Rectal smooth muscle tissue (tissue), 1 donor: Measurements from ENCODE around the gene HLA-DMA.

ENCODE experiments used
- H3K27ac ChIP-seq: one replicate; pipeline ENCODE4 v1.7.0; 2013; ENCODE audit warnings: low read depth, low read length, inconsistent platforms
- H3K27me3 ChIP-seq: one replicate; pipeline ENCODE4 v1.7.0; 2013; ENCODE audit warnings: low read length; ENCODE audit not compliant: control insufficient read depth, insufficient read depth
- H3K36me3 ChIP-seq: one replicate; pipeline ENCODE4 v1.7.0; 2013; ENCODE audit warnings: low read length; ENCODE audit not compliant: control insufficient read depth, insufficient read depth
- H3K4me1 ChIP-seq: one replicate; pipeline ENCODE4 v1.7.0; 2013; ENCODE audit warnings: low read length; ENCODE audit not compliant: control insufficient read depth, insufficient read depth
- H3K4me3 ChIP-seq: one replicate; pipeline ENCODE4 v1.7.0; 2013; ENCODE audit warnings: low read length
- H3K9ac ChIP-seq: one replicate; pipeline ENCODE4 v1.7.0; 2013; ENCODE audit warnings: low read length

Gene HLA-DMA

GRCh38 chr6:32962213-32962826, 9.4 kb upstream of the HLA-DMA start:
- Histone ChIP-seq H3K4me1 (peaks cover 4% of the 10 kb centered on the region), H3K9ac (no peak overlapping the region), H3K4me3 (no peak overlapping the region), H3K27ac (no peak overlapping the region), H3K36me3 (no peaks in the 10 kb centered on the region), H3K27me3 (no peaks in the 10 kb centered on the region)

DNA sequence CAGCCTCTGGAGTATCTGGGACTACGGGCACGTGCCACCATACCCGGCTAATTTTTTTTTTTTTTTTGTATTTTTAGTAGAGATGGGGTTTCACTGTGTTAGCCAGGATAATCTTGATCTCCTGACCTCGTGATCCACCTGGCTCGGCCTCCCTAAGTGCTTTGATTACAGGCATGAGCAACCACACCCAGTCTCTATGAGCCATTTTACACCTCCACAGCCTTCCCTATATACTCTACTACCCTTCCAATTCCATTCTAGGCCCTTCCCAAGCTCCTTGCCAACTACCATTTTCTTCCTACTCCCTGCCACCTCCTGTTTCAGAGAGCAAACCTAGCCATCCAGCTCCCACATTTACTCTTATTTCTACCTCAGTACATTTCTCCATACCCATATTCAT, 7.7 kb upstream of the HLA-DMA start:
- Histone ChIP-seq H3K4me3 (no peak overlapping the region), H3K27ac (no peak overlapping the region), H3K27me3 (no peaks in the 10 kb centered on the region), H3K9ac (no peak overlapping the region), H3K4me1 (no peaks in the 10 kb centered on the region), H3K36me3 (no peaks in the 10 kb centered on the region)

DNA sequence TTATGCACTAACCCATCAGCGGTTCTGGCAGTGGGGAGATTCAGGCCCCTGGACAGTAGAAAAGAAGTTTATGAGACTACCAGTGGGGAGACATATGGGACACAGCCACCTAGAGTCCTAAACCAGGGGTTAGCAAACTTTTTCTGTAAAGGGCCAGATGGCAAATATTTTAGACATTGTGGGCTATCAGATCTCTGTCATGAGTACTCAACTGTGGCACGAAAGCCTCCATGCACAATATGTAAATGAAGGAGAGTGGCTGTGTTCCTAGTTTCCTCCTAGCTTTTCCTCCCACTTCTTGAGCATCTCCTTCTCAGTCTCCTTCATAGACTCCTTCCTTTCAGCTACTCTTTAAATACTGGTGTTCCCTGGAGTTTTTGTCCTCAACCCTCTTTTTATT, 3.3 kb upstream of the HLA-DMA start:
- H3K4me1 ChIP-seq, result peaks cover 6% of the 10 kb centered on the region
- no peak overlapping the region for H3K4me3 ChIP-seq
- H3K9ac ChIP-seq, result no peak overlapping the region
- no peak overlapping the region for H3K27ac ChIP-seq
- no peaks in the 10 kb centered on the region for H3K27me3 ChIP-seq
- H3K36me3 ChIP-seq, result no peaks in the 10 kb centered on the region

GRCh38 chr6:32954986-32955802, 2.3 kb upstream of the HLA-DMA start:
- Histone ChIP-seq H3K36me3 (no peaks in the 10 kb centered on the region), H3K4me3 (no peak overlapping the region), H3K4me1 (peaks cover 6% of the 10 kb centered on the region), H3K27me3 (no peaks in the 10 kb centered on the region), H3K27ac (no peak overlapping the region), H3K9ac (no peak overlapping the region)

GRCh38 chr6:32954267-32954666, 1.4 kb upstream of the HLA-DMA start:
- Histone ChIP-seq H3K4me3 (no peak overlapping the region), H3K36me3 (no peaks in the 10 kb centered on the region), H3K27me3 (no peaks in the 10 kb centered on the region), H3K4me1 (peaks cover 6% of the 10 kb centered on the region), H3K9ac (no peak overlapping the region), H3K27ac (no peak overlapping the region)

DNA sequence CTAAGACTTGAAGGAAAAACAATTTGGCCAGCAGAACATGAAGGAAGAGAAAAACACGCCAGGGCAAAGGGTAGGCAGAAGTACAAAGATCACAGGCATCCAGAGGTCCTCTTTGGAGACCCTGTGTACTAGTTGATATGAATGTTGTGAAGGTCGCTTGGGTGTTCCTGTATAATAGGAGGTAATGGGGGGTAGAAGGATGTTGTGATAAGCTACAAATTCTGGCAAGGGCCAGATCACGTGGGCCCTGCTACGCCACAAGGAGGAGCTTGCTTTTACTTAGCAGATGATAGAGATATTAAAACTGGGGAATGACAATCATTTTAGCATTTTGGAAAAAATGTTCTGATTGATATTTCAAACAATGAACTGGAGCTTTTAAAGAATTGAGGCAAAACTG, 878 bp upstream of the HLA-DMA start:
- H3K4me1 ChIP-seq, result peaks cover 6% of the 10 kb centered on the region
- no peaks in the 10 kb centered on the region for H3K36me3 ChIP-seq
- H3K27ac ChIP-seq, result no peak overlapping the region

DNA sequence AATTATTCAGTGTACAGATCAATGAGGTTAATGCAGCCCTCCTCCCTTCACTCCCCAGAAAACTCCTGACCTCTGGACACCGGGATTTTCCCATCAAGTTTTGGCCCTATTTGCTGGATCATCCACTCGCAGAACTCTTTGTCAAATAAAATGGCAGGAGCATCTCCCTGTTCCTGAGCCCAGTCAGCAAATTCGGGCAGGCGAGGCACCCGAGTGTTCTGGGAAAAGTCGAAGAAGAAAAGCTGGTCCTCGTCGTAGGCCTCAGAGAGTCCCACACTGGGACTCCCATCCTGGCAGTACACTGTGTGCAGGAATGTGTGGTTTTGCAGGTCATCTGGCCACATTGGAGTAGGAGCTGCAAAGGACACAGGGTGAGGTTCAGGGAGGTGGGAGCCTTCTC, 2.4 kb downstream of the HLA-DMA start:
- Histone ChIP-seq H3K4me3 (no peak overlapping the region), H3K4me1 (peaks cover 6% of the 10 kb centered on the region), H3K36me3 (no peaks in the 10 kb centered on the region), H3K9ac (no peak overlapping the region), H3K27ac (no peak overlapping the region), H3K27me3 (no peaks in the 10 kb centered on the region)

More for the DNA sequence above, 878 bp upstream of the HLA-DMA start:
- no peak overlapping the region for H3K9ac ChIP-seq
- no peaks in the 10 kb centered on the region for H3K27me3 ChIP-seq
- H3K4me3 ChIP-seq, result no peak overlapping the region

GRCh38 chr6:32950010-32950409, 2.9 kb downstream of the HLA-DMA start:
- H3K36me3 ChIP-seq, result no peaks in the 10 kb centered on the region
- H3K27me3 ChIP-seq, result no peaks in the 10 kb centered on the region
- H3K4me3 ChIP-seq, result no peak overlapping the region
- H3K9ac ChIP-seq, result no peak overlapping the region
- no peak overlapping the region for H3K27ac ChIP-seq
- H3K4me1 ChIP-seq, result peaks cover 6% of the 10 kb centered on the region

DNA sequence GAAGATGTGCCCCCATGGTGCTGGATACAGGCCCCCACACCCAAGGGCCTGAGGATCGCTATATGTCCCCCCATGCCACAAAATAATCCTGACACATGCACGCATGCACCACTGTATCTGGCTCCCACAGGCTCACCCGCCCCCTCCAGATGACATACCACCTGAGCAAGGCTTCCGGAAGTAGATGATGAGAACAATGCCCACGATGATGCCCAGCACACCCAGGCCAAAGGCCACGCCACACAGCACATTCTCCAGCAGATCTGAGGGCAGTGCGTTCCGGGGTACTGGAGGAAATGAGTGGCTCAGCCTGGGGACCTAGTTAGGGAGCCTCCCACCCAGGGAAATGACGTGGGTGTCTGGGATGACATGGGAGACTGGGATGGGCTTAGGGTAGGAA, 3.8 kb downstream of the HLA-DMA start:
- H3K9ac ChIP-seq, result no peak overlapping the region
- no peaks in the 10 kb centered on the region for H3K36me3 ChIP-seq
- no peak overlapping the region for H3K4me3 ChIP-seq
- no peak overlapping the region for H3K27ac ChIP-seq
- H3K27me3 ChIP-seq, result no peaks in the 10 kb centered on the region
- H3K4me1 ChIP-seq, result peaks cover 6% of the 10 kb centered on the region

DNA sequence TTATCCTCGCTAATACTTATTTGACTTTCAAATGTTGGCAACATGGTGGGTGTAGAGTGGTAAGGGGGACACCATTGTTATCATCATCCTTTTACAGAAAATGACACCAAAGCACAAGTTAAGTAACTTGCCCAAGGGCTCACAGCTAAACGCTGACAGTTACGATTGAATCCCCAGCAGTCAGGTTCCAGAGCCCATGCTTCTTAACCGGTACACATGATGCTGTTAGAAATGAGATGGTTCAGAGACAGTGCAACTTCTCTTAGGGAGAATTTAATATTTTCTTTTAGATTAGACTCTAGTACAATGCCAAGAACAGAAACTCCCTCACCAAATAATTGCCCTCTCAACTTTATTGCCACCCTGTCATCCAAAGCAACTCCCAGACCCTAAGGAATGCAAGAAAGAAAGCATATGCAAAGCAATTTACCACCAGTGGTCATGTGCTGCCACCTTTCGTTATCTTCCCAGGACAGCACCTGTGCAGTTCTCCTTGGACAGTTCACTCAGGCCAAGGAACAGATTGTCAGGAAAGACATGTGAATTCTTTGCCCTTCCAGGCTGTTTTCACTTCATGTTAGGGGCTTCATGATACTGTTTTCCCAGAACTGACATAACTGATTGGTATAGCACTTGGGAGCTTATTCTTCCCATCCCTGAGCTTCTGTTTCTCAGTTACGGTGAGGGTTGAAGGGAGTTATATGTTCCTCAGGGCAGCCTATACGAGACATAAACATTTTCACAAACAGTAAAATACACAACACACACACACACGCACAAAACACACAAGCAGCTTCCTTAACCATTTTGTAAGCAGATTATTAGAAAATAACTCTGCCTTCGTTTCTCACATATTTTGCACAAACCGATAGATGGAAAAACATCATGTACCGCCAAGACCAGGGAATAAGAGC, 5.1 kb downstream of the HLA-DMA start:
- Histone ChIP-seq H3K9ac (no peak overlapping the region), H3K4me1 (peaks cover 5% of the 10 kb centered on the region), H3K4me3 (no peak overlapping the region), H3K27me3 (no peaks in the 10 kb centered on the region), H3K36me3 (no peaks in the 10 kb centered on the region), H3K27ac (no peak overlapping the region)

- no peaks in the 10 kb centered on the region for H3K4me1 ChIP-seq
- no peaks in the 10 kb centered on the region for H3K36me3 ChIP-seq
- H3K27ac ChIP-seq, result no peak overlapping the region
- no peak overlapping the region for H3K4me3 ChIP-seq
- no peaks in the 10 kb centered on the region for H3K27me3 ChIP-seq
- no peak overlapping the region for H3K9ac ChIP-seq
Observed at GRCh38 chr6:32946893-32947292, 6.0 kb downstream of the HLA-DMA start.

DNA sequence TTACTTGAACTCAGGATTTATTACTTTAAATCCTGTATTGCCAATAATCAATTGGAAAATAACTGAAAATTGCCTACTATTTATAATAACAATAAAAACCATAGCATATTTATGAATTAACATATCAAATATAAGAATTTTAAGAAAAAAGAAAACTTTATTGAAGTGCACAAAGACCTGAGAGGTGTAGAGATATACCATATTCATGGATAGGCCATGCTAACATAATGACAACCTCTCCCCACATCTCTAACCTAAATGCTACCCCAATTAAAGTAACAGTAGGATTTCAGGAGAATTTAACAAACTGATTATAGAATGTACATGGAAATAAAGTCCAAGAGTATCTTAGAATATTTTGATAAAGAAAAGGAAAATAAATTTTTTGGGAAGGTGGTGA, 6.9 kb downstream of the HLA-DMA start:
- Histone ChIP-seq H3K9ac (no peak overlapping the region), H3K36me3 (no peaks in the 10 kb centered on the region), H3K27ac (no peak overlapping the region), H3K4me3 (no peak overlapping the region), H3K27me3 (no peaks in the 10 kb centered on the region), H3K4me1 (no peaks in the 10 kb centered on the region)
